ENCODE data around the gene CTAGE1.
"Not testable (repeated sequence)": the region's sequence is repeated elsewhere in the genome, so short reads cannot be mapped to it uniquely, and the experiment has no call there.

Gene CTAGE1

GRCh38 chr18:22417496-22418188, at the start of gene CTAGE1:
CTAGE1 (minus strand) TSS chr18:22417915; CDS start chr18:22417811, 104 bp downstream.
- DNase-seq (ENCODE audit: low spot score): no peak

- DNase-seq (ENCODE audit: low spot score): no peak
Measured at GRCh38 chr18:22466608-22467395, 49.1 kb upstream of the CTAGE1 start.

GRCh38 chr18:22465859-22466457, 48.2 kb upstream of the CTAGE1 start:
- DNase-seq (ENCODE audit: low spot score): no peak

GRCh38 chr18:22463076-22463475, 45.4 kb upstream of the CTAGE1 start:
- no peak for DNase-seq (ENCODE audit: low spot score)

GRCh38 chr18:22459491-22459890, 41.8 kb upstream of the CTAGE1 start:
- no peak for DNase-seq (ENCODE audit: low spot score)

GRCh38 chr18:22457524-22457923, 39.8 kb upstream of the CTAGE1 start:
- no peak for DNase-seq (ENCODE audit: low spot score)

- DNase-seq (ENCODE audit: low spot score): no peak
Measured at GRCh38 chr18:22456547-22456946, 38.8 kb upstream of the CTAGE1 start.

- no peak for DNase-seq (ENCODE audit: low spot score)
Measured at GRCh38 chr18:22456116-22456480, 38.4 kb upstream of the CTAGE1 start.

- no peak for DNase-seq (ENCODE audit: low spot score)
Measured at GRCh38 chr18:22455425-22456115, 37.9 kb upstream of the CTAGE1 start.

- DNase-seq (ENCODE audit: low spot score): no peak
Measured at GRCh38 chr18:22453315-22453714, 35.6 kb upstream of the CTAGE1 start.

- no peak for DNase-seq (ENCODE audit: low spot score)
Measured at GRCh38 chr18:22452226-22452668, 34.5 kb upstream of the CTAGE1 start.

- DNase-seq (ENCODE audit: low spot score): no peak
Measured at GRCh38 chr18:22451796-22452195, 34.1 kb upstream of the CTAGE1 start.

- not testable (repeated sequence) for DNase-seq (ENCODE audit: low spot score)
Measured at GRCh38 chr18:22450766-22451165, 33.1 kb upstream of the CTAGE1 start.

GRCh38 chr18:22450318-22450717, 32.6 kb upstream of the CTAGE1 start:
- DNase-seq (ENCODE audit: low spot score): not testable (repeated sequence)

- not testable (repeated sequence) for DNase-seq (ENCODE audit: low spot score)
Measured at GRCh38 chr18:22449753-22450152, 32.0 kb upstream of the CTAGE1 start.

GRCh38 chr18:22448238-22448637, 30.5 kb upstream of the CTAGE1 start:
- no peak for DNase-seq (ENCODE audit: low spot score)

GRCh38 chr18:22447792-22448191, 30.1 kb upstream of the CTAGE1 start:
- no peak for DNase-seq (ENCODE audit: low spot score)

GRCh38 chr18:22446911-22447310, 29.2 kb upstream of the CTAGE1 start:
- no peak for DNase-seq (ENCODE audit: low spot score)

GRCh38 chr18:22446325-22446724, 28.6 kb upstream of the CTAGE1 start:
- no peak for DNase-seq (ENCODE audit: low spot score)

- DNase-seq (ENCODE audit: low spot score): no peak
Measured at GRCh38 chr18:22441638-22442037, 23.9 kb upstream of the CTAGE1 start.

- DNase-seq (ENCODE audit: low spot score): no peak
Measured at GRCh38 chr18:22439447-22439846, 21.7 kb upstream of the CTAGE1 start.

GRCh38 chr18:22436136-22436535, 18.4 kb upstream of the CTAGE1 start:
- DNase-seq (ENCODE audit: low spot score): no peak

All from CD4-positive, alpha-beta T cell treated with Interleukin-6 at 100 ng/mL for 8 hours (primary cell).